BLaER1 treated with 17β-estradiol and CSF1 and Interleukin-3, amounts not matched to agents 10 nM and 100 nM (cell line): ENCODE data around the gene PCDH1.

ENCODE experiments used
- H3K27ac ChIP-seq, 11 experiments: shearing (Covaris generic); formaldehyde crosslinking; 2 replicates each; pipeline ENCODE4 v1.8.1; 2022
- H3K27me3 ChIP-seq, 11 experiments: shearing (Covaris generic); formaldehyde crosslinking; 2 replicates each; pipeline ENCODE4 v1.8.1; 2022
- H3K36me3 ChIP-seq, 11 experiments: shearing (Covaris generic); formaldehyde crosslinking; 2 replicates each; pipeline ENCODE4 v1.8.1; 2022
- H3K4me1 ChIP-seq, 10 experiments: shearing (Covaris generic); formaldehyde crosslinking; 2 replicates each; pipeline ENCODE4 v1.8.1; 2022
- H3K4me2 ChIP-seq, 11 experiments: shearing (Covaris generic); formaldehyde crosslinking; 2 replicates each; pipeline ENCODE4 v1.8.1; 2022
- H3K4me3 ChIP-seq, 10 experiments: shearing (Covaris generic); formaldehyde crosslinking; 2 replicates each; pipeline ENCODE4 v1.8.1; 2022
- H3K9ac ChIP-seq, 11 experiments: shearing (Covaris generic); formaldehyde crosslinking; 2 replicates each; pipeline ENCODE4 v1.8.1; 2022
- H3K9me3 ChIP-seq, 11 experiments: shearing (Covaris generic); formaldehyde crosslinking; replicated peaks in 1 of 11; 2 replicates each; pipeline ENCODE4 v1.8.1; 2022
- H4K20me1 ChIP-seq, 11 experiments: shearing (Covaris generic); formaldehyde crosslinking; 2 replicates each; pipeline ENCODE4 v1.8.1; 2022
- Cebpa-rat ChIP-seq, 11 experiments: shearing (Covaris generic); IDR thresholded peaks; 2 replicates each; pipeline ENCODE4 v1.8.1; 2022

PCDH1 gene

DNA sequence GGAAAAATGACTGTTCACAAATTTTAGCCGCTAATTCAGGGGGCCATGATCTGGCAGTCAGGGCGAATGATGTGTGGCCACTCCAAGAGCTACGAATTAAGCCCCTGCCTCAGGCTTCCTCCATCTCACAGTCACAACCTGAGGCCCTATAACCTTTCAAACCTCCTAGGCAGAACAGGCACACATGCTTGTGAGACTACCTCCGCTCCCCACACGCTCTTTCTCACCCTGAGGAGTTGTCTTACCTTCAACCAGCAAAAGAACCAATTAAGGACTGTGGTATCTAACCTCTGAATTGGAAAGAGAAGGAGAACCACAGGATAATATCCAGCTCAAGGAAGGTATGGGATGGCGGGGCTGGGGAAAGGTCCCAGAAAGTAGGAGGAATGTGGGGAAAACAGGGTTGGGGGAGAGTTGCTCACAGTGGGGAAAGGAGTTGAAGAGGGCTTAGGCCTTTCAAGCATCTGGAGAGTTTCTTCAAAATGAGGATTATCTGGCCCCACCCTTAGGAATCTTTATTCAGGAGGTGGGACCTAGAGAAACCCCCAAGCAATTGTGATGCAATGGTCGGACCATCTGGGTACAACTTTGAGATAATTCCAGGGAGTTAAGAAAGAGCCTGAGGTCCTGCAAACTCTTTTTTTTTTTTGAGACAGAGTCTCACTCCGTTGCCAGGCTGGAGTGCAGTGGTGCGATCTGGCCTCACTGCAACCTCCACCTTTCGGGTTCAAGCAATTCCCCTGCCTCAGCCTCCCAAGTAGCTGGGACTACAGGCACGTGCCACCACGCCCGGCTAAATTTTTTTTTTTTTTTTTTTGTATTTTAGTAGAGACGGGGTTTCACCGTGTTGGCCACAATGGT lies 5.5 kb downstream of the PCDH1 start:
- H3K36me3 ChIP-seq = no peaks in the 10 kb centered on the region
- H3K27me3 ChIP-seq = peaks cover 40 to 69% (median 51%) of the 10 kb centered on the region in 11 experiments
- H3K4me2 ChIP-seq = no peak overlapping the region
- H4K20me1 ChIP-seq = peaks cover 0 to 36% (median 11%) of the 10 kb centered on the region in 11 experiments; a peak in 14 of 22 replicates
- H3K27ac ChIP-seq = no peak overlapping the region
- TF ChIP-seq Cebpa-rat (IDR thresholded peaks at IDR 0.05) = no peak
- H3K4me1 ChIP-seq = peaks cover 2 to 15% (median 11%) of the 10 kb centered on the region in 10 experiments; a peak in 19 of 20 replicates
- no peaks in the 10 kb centered on the region for H3K9me3 ChIP-seq
- no peak overlapping the region for H3K4me3 ChIP-seq
- no peak overlapping the region for H3K9ac ChIP-seq

DNA sequence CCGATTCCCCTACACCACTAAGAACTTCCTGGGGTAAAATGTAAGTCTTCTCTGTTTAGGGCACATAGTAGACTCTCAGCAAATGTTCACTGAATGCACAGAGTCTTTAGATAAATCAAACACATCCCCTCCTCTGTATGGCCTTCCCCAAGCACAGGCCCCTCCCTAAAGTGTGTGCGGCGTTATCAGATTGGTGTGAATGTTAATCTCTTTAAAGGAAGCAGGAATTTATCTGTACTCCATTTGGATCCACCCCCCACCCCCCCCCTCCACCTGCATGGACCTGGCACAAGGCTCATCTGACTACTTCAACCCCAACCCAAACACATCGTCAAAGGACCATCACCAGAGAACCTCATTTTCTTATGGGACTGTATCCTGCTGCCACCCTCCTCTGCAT lies 6.3 kb downstream of the PCDH1 start:
- H3K27me3 ChIP-seq = peaks cover 32 to 60% (median 42%) of the 10 kb centered on the region in 11 experiments
- H3K27ac ChIP-seq = no peak overlapping the region
- no peaks in the 10 kb centered on the region for H3K9me3 ChIP-seq
- peaks cover 0 to 27% (median 7%) of the 10 kb centered on the region in 11 experiments; a peak in 10 of 22 replicates for H4K20me1 ChIP-seq
- no peak overlapping the region for H3K4me3 ChIP-seq
- no peak overlapping the region for H3K9ac ChIP-seq
- peaks cover 0 to 10% (median 8%) of the 10 kb centered on the region in 10 experiments; a peak in 13 of 20 replicates for H3K4me1 ChIP-seq
- no peak overlapping the region for H3K4me2 ChIP-seq
- no peak for TF ChIP-seq Cebpa-rat (IDR thresholded peaks at IDR 0.05)
- no peaks in the 10 kb centered on the region for H3K36me3 ChIP-seq

DNA sequence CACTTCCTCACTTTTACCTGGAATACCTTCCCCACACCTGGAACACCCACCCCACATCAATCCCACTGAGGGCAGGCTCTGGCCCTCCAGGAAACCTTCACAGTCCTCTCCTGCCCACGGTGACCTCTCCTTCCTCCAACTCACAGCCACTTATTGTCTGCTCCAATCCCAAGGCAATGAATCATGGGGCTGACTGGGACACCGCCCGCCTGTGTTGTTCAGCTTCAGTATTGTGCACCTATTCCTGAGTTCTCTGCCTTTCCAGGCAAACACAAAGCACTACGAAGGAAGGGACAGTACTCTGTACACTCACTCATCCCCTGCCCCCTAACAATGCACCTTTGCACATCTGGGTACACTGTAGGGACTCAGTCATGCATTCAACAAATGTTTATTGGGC lies 7.3 kb downstream of the PCDH1 start:
- H3K27ac ChIP-seq = no peak overlapping the region
- no peaks in the 10 kb centered on the region for H3K36me3 ChIP-seq
- H3K27me3 ChIP-seq = peaks cover 22 to 50% (median 32%) of the 10 kb centered on the region in 11 experiments
- peaks cover 0 to under 1% (median 0%) of the 10 kb centered on the region in 10 experiments; a peak in 2 of 20 replicates for H3K4me1 ChIP-seq
- H3K9me3 ChIP-seq = no peaks in the 10 kb centered on the region
- H4K20me1 ChIP-seq = peaks cover 0 to 17% (median 0%) of the 10 kb centered on the region in 11 experiments; a peak in 6 of 22 replicates
- H3K9ac ChIP-seq = no peak overlapping the region
- no peak for TF ChIP-seq Cebpa-rat (IDR thresholded peaks at IDR 0.05)
- H3K4me3 ChIP-seq = no peak overlapping the region
- no peak overlapping the region for H3K4me2 ChIP-seq

DNA sequence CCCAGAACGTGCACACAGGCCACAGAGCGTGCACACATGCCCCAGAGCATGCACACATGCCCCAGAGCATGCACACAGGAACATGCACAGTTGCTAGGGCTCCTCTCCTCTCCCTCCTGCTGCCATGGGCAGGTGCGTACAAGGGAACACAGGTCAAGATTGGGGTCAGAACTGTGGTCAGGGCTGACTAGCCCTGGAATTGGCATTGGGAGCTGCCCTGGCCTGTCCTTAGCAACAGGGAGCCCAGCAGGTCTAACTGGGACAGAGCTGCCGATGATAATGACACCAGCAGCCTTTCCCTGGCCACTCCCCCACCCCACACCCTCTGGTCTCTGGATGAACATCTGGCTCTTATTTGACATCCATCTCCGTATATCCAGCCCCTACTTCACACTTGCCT lies 8.0 kb downstream of the PCDH1 start:
- no peaks in the 10 kb centered on the region for H3K4me1 ChIP-seq
- peaks cover 15 to 44% (median 26%) of the 10 kb centered on the region in 11 experiments for H3K27me3 ChIP-seq
- no peak for TF ChIP-seq Cebpa-rat (IDR thresholded peaks at IDR 0.05)
- H3K9me3 ChIP-seq = no peaks in the 10 kb centered on the region
- no peak overlapping the region for H3K4me2 ChIP-seq
- no peak overlapping the region for H3K4me3 ChIP-seq
- H3K36me3 ChIP-seq = no peaks in the 10 kb centered on the region
- no peak overlapping the region for H3K9ac ChIP-seq
- peaks cover 0 to 12% (median 0%) of the 10 kb centered on the region in 11 experiments; a peak in 2 of 22 replicates for H4K20me1 ChIP-seq
- no peak overlapping the region for H3K27ac ChIP-seq

DNA sequence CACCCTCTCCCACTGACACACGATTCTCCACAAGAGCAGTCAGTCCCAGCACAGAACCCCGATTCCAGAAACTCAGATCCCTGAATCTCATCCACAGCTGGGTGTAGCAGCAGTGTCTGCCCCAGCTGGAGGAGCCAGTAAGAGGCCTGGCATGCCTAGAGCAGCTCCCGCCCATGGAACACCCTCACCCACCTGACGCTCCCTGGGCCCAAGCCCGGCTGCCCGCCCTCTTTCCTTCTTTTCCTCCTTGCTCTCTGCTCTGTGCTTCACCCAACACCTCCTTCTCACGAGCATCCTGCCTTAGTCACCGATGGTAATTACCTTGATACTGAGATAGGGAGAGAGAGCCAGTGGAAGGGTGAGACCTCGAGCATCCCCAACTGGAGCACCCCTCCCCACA lies 8.7 kb downstream of the PCDH1 start:
- no peaks in the 10 kb centered on the region for H3K9me3 ChIP-seq
- no peak overlapping the region for H3K27ac ChIP-seq
- peaks cover 0 to 6% (median 0%) of the 10 kb centered on the region in 10 experiments; a peak in 2 of 20 replicates for H3K4me1 ChIP-seq
- H4K20me1 ChIP-seq = peaks cover 0 to 12% (median 0%) of the 10 kb centered on the region in 11 experiments; a peak in 2 of 22 replicates
- H3K9ac ChIP-seq = no peak overlapping the region
- H3K4me3 ChIP-seq = no peak overlapping the region
- no peak for TF ChIP-seq Cebpa-rat (IDR thresholded peaks at IDR 0.05)
- no peaks in the 10 kb centered on the region for H3K36me3 ChIP-seq
- peaks cover 8 to 36% (median 19%) of the 10 kb centered on the region in 11 experiments for H3K27me3 ChIP-seq
- no peak overlapping the region for H3K4me2 ChIP-seq

DNA sequence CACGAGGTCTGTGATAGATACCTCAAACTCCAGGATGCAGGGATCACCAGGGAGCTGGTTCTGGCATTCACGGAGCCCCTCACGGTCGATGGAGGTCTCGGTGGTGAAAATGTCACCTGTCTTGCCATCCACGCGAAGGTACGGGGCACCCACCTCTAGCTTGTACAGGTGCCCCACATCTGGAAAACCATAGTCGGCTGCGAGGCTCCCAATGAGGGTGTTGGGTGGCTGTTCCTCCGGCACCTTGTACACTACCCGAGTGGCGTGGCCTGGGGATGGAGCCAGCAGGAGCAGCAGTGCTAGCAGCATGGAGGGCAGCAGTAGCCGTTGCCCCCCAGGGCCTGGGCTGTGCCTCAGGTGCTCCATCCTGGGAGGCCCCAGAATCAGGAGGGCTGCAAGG lies 9.2 kb downstream of the PCDH1 start:
- no peak for TF ChIP-seq Cebpa-rat (IDR thresholded peaks at IDR 0.05)
- no peak overlapping the region for H3K4me2 ChIP-seq
- peaks cover 0 to 7% (median 0%) of the 10 kb centered on the region in 10 experiments; a peak in 2 of 20 replicates for H3K4me1 ChIP-seq
- H3K9me3 ChIP-seq = no peaks in the 10 kb centered on the region
- peaks cover 0 to 7% (median 0%) of the 10 kb centered on the region in 11 experiments; a peak in 2 of 22 replicates for H4K20me1 ChIP-seq
- H3K4me3 ChIP-seq = no peak overlapping the region
- peaks cover 3 to 32% (median 14%) of the 10 kb centered on the region in 11 experiments for H3K27me3 ChIP-seq
- no peak overlapping the region for H3K27ac ChIP-seq
- no peak overlapping the region for H3K9ac ChIP-seq
- H3K36me3 ChIP-seq = no peaks in the 10 kb centered on the region

DNA sequence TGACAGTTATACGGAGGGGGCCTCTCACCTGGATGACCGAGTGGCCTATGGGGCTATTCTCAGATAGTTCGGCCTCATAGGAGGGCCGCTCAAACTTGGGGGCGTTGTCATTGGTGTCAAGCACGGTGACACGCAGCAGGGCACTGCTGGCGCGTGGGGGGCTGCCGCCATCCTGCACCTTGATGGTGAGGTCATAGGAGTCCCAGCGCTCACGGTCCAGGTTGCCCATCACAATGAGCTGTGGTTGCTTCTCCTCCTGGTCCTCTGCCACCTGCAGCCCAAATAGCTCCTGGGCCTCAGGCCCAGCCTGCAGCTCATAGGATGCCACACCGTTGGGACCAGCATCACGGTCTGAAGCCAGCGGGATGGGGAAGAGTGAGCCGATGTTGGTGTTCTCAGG lies 9.7 kb downstream of the PCDH1 start:
- Histone ChIP-seq H3K27ac (no peak overlapping the region), H3K36me3 (no peaks in the 10 kb centered on the region), H3K9ac (no peak overlapping the region), H3K4me1 (peaks cover 0 to 7% (median 0%) of the 10 kb centered on the region in 10 experiments; a peak in 2 of 20 replicates), H3K9me3 (no peaks in the 10 kb centered on the region), H3K4me2 (no peak overlapping the region), H4K20me1 (peaks cover 0 to 5% (median 0%) of the 10 kb centered on the region in 11 experiments; a peak in 1 of 22 replicates), H3K4me3 (no peak overlapping the region), H3K27me3 (peaks cover 0 to 27% (median 9%) of the 10 kb centered on the region in 11 experiments; a peak in 13 of 22 replicates)
- TF ChIP-seq Cebpa-rat (IDR thresholded peaks at IDR 0.05) = no peak

DNA sequence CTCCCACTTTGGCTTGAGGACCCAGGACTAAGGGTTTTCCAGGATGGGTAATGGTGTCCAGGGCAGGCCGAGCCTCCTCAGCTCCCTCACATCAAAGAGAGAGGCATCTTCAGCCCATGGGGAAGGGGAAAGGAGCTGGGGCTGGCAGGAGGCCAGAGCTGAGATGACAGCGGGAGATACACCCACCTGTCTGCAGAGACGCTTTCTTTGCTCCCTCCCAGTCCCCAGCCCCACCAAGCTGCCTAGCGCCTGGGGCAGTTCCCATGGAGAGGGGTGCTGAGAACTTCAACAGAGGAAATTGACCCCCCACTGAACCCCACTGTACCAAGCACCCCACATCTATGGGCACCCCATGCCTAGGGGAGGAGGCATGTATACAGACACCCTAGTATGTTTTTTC lies 10.6 kb downstream of the PCDH1 start:
- no peaks in the 10 kb centered on the region for H3K36me3 ChIP-seq
- H3K9ac ChIP-seq = no peak overlapping the region
- peaks cover 0 to 7% (median 0%) of the 10 kb centered on the region in 10 experiments; a peak in 2 of 20 replicates for H3K4me1 ChIP-seq
- H3K4me2 ChIP-seq = no peak overlapping the region
- peaks cover 0 to 5% (median 0%) of the 10 kb centered on the region in 11 experiments; a peak in 1 of 22 replicates for H4K20me1 ChIP-seq
- no peak overlapping the region for H3K4me3 ChIP-seq
- H3K27ac ChIP-seq = no peak overlapping the region
- H3K9me3 ChIP-seq = no peaks in the 10 kb centered on the region
- TF ChIP-seq Cebpa-rat (IDR thresholded peaks at IDR 0.05) = no peak
- peaks cover 0 to 18% (median 5%) of the 10 kb centered on the region in 11 experiments; a peak in 6 of 22 replicates for H3K27me3 ChIP-seq

DNA sequence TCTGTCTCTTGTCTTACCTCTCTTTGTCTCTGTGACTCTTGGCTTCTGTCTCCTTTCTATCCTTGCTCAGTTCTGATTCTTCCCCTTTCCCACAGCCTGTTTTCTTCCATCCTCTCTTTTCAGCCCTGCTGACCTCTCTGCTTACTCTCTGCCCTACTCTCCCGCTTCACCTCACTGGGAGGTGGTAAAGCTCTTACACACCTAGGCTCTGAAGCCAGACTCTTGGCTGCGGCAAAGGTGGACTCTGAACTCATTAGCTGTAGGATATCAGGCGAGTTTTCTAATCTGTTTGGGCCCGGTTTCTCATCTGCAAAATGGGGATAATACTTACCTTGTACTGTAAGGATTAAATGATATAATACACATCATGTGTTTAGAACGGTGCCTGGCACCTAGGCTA lies 11.1 kb downstream of the PCDH1 start:
- H3K4me3 ChIP-seq = no peak overlapping the region
- H3K36me3 ChIP-seq = no peaks in the 10 kb centered on the region
- no peak overlapping the region for H3K4me2 ChIP-seq
- H3K4me1 ChIP-seq = peaks cover 0 to 7% (median 0%) of the 10 kb centered on the region in 10 experiments; a peak in 2 of 20 replicates
- no peak overlapping the region for H3K9ac ChIP-seq
- peaks cover 0 to 5% (median 0%) of the 10 kb centered on the region in 11 experiments; a peak in 1 of 22 replicates for H4K20me1 ChIP-seq
- no peak overlapping the region for H3K27ac ChIP-seq
- no peaks in the 10 kb centered on the region for H3K9me3 ChIP-seq
- TF ChIP-seq Cebpa-rat (IDR thresholded peaks at IDR 0.05) = no peak
- H3K27me3 ChIP-seq = peaks cover 0 to 17% (median 5%) of the 10 kb centered on the region in 11 experiments; a peak in 4 of 22 replicates
